ENCODE results near the gene MED15.

- no peak for TF ChIP-seq CTCF (conservative IDR thresholded peaks at IDR 0.05; ENCODE audit: low read length)
- TF ChIP-seq EZH2phosphoT487 (IDR thresholded peaks at IDR 0.05; ENCODE audit: borderline replicate concordance): no peak
These were observed 12.1 kb downstream of the MED15 start for GRCh38 chr22:20519558-20519957.
